ENCODE data around the gene ITGB4.
A peak's percentile ranks its signal among the peaks of the same experiment; 100 is the strongest.

Gene ITGB4

DNA sequence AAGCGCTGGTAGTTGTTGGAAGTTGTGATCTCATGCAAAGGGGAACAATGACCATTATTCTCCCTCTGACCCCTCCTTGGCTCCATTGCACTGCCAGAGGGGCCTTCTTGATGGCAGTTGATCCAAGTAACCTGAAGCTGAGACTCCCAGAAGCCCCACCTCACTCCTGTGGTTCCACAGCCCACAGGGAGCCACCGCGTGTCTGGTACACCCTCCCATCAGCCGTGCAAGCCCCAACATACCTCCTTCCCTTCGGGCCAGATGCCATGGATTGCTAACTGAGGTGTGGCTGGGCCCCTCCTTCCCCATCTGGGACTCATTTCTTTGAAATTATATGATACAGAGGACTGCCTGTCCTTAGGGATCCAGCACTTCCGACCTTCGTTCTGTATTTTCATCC lies 36.3 kb upstream of the ITGB4 start:
- no peak for TF ChIP-seq CTCF (IDR thresholded peaks at IDR 0.05)
- Histone ChIP-seq H3K4me2 (ENCODE audit: low read length) (no peak overlapping the region), H3K36me3 (ENCODE audit: control insufficient read depth, insufficient read depth, low read length) (no peaks in the 10 kb centered on the region), H2AFZ (no peak overlapping the region), H3K27ac (no peak overlapping the region), H3K4me1 (peaks cover 3% of the 10 kb centered on the region), H3K4me3 (ENCODE audit: low read depth, low read length) (no peak overlapping the region), H3K9ac (no peak overlapping the region), H3K9me3 (ENCODE audit: control insufficient read depth, low read length) (no peaks in the 10 kb centered on the region), H3K27me3 (ENCODE audit: control insufficient read depth, insufficient read depth, low read length) (no peaks in the 10 kb centered on the region), H3K79me2 (peaks cover 80% of the 10 kb centered on the region)

DNA sequence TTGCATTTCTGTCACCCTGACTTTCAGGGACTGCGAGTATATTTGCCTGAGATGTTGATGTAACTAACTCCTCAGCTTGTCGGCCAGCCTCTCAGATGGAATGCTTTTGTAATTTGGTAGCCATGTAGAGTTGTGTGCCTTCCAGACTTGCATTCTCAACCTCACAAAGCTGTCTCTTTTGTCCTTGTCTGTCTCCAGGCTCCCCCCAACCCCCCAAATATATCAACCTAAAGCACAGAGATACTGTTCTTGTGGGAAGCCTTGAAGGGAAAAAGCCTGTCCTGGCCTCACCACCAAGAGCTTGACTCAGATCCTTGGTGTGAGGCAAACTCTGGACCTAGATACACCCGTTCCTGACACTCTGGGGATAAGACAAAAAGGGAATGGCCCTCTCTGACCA lies 35.8 kb upstream of the ITGB4 start:
- no peak overlapping the region for H3K4me2 ChIP-seq (ENCODE audit: low read length)
- H2AFZ ChIP-seq, result no peak overlapping the region
- peak overlapping the region; percentile 48 for H3K27ac ChIP-seq
- H3K4me3 ChIP-seq (ENCODE audit: low read depth, low read length), result no peak overlapping the region
- TF ChIP-seq CTCF (IDR thresholded peaks at IDR 0.05), result no peak
- H3K9ac ChIP-seq, result no peak overlapping the region
- no peaks in the 10 kb centered on the region for H3K9me3 ChIP-seq (ENCODE audit: control insufficient read depth, low read length)
- no peaks in the 10 kb centered on the region for H3K27me3 ChIP-seq (ENCODE audit: control insufficient read depth, insufficient read depth, low read length)
- peaks cover 81% of the 10 kb centered on the region for H3K79me2 ChIP-seq
- peaks cover 2% of the 10 kb centered on the region for H3K4me1 ChIP-seq
- no peaks in the 10 kb centered on the region for H3K36me3 ChIP-seq (ENCODE audit: control insufficient read depth, insufficient read depth, low read length)

GRCh38 chr17:75688209-75688825 lies 32.9 kb upstream of the ITGB4 start:
- Histone ChIP-seq H2AFZ (no peak overlapping the region), H3K4me3 (ENCODE audit: low read depth, low read length) (no peak overlapping the region), H3K9me3 (ENCODE audit: control insufficient read depth, low read length) (no peaks in the 10 kb centered on the region), H3K4me1 (peaks cover 2% of the 10 kb centered on the region), H3K27me3 (ENCODE audit: control insufficient read depth, insufficient read depth, low read length) (no peaks in the 10 kb centered on the region), H3K9ac (no peak overlapping the region), H3K79me2 (peaks cover 86% of the 10 kb centered on the region), H3K36me3 (ENCODE audit: control insufficient read depth, insufficient read depth, low read length) (no peaks in the 10 kb centered on the region), H3K27ac (peak overlapping the region; percentile 37), H3K4me2 (ENCODE audit: low read length) (no peak overlapping the region)
- TF ChIP-seq CTCF (IDR thresholded peaks at IDR 0.05), result no peak

DNA sequence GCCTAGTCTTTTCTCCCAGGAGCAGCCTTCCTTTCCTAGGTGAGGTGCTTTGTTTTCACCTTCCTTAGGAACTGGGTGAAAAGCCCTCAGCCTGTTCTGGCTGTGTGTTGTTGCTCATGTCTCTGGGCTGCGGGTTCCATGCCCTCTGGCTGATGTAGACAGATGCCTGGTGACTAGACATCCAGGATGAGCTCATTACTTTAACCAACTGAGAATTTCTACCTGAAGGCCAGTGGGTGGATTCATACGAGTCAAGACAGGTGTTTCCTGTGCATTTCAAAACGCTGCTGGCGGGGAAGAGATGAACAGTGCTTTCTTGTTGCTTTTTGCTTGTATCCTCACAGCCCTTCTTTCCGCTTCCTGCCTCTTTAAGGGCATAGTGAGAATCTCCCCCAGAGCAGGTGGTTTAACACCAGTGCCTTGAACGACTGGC lies 31.8 kb upstream of the ITGB4 start:
- Histone ChIP-seq H3K4me3 (ENCODE audit: low read depth, low read length) (no peak overlapping the region), H3K4me1 (peaks cover 2% of the 10 kb centered on the region), H3K9ac (no peak overlapping the region), H3K79me2 (peaks cover 86% of the 10 kb centered on the region), H2AFZ (no peak overlapping the region), H3K9me3 (ENCODE audit: control insufficient read depth, low read length) (no peaks in the 10 kb centered on the region), H3K4me2 (ENCODE audit: low read length) (no peak overlapping the region), H3K36me3 (ENCODE audit: control insufficient read depth, insufficient read depth, low read length) (no peaks in the 10 kb centered on the region), H3K27me3 (ENCODE audit: control insufficient read depth, insufficient read depth, low read length) (no peaks in the 10 kb centered on the region), H3K27ac (no peak overlapping the region)
- no peak for TF ChIP-seq CTCF (IDR thresholded peaks at IDR 0.05)

DNA sequence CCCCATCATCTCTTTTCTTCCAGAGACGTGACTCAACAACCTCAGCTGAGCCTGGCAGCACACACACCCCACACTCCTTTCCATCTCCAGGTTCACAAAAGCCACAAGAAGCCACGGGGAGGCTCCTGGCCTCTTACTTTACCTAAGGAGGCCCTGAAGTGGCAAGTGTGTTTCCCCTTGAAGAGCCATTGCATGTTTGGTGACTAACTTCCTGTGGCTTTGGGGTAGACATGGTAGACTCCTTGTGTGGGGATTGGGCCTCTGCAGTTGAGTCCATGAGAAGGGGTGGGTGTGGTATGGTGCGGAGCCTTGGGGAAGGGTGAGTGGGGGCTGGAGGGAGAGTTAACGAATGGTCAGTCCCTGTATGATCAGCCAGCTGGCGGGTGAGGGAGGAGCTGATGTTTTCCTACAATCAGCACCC lies 29.9 kb upstream of the ITGB4 start:
- H3K9ac ChIP-seq, result no peak overlapping the region

More for the DNA sequence above, 29.9 kb upstream of the ITGB4 start:
- H3K27ac ChIP-seq, result no peak overlapping the region
- no peak for TF ChIP-seq CTCF (IDR thresholded peaks at IDR 0.05)
- H2AFZ ChIP-seq, result no peak overlapping the region
- H3K36me3 ChIP-seq (ENCODE audit: control insufficient read depth, insufficient read depth, low read length), result no peaks in the 10 kb centered on the region
- peaks cover 2% of the 10 kb centered on the region for H3K4me1 ChIP-seq
- H3K9me3 ChIP-seq (ENCODE audit: control insufficient read depth, low read length), result no peaks in the 10 kb centered on the region
- peaks cover 73% of the 10 kb centered on the region for H3K79me2 ChIP-seq
- no peak overlapping the region for H3K4me3 ChIP-seq (ENCODE audit: low read depth, low read length)
- H3K4me2 ChIP-seq (ENCODE audit: low read length), result no peak overlapping the region
- no peaks in the 10 kb centered on the region for H3K27me3 ChIP-seq (ENCODE audit: control insufficient read depth, insufficient read depth, low read length)
